ENCODE data around the gene ATCAY. TPM values are rescaled to one million over a fixed set of nuclear protein-coding genes. Genes with fewer than 3 reads are reported as not detected.
"Not testable (repeated sequence)": the region's sequence is repeated elsewhere in the genome, so short reads cannot be mapped to it uniquely, and the experiment has no call there.

Gene ATCAY
- total and polyA plus RNA-seq, 8 donors, result 0.04 to 0.70 (median 0.27) TPM

GRCh38 chr19:3944018-3944721 lies 63.7 kb downstream of the ATCAY start:
- Histone ChIP-seq H3K9me3 (no peaks in the 10 kb centered on the region), H3K27ac (no peak overlapping the region), H3K4me3 (no peak overlapping the region), H3K36me3 (no peaks in the 10 kb centered on the region), H3K4me1 (no peaks in the 10 kb centered on the region), H3K27me3 (no peaks in the 10 kb centered on the region)
- DNase-seq, result no peak
- TF ChIP-seq, protein P1, sequence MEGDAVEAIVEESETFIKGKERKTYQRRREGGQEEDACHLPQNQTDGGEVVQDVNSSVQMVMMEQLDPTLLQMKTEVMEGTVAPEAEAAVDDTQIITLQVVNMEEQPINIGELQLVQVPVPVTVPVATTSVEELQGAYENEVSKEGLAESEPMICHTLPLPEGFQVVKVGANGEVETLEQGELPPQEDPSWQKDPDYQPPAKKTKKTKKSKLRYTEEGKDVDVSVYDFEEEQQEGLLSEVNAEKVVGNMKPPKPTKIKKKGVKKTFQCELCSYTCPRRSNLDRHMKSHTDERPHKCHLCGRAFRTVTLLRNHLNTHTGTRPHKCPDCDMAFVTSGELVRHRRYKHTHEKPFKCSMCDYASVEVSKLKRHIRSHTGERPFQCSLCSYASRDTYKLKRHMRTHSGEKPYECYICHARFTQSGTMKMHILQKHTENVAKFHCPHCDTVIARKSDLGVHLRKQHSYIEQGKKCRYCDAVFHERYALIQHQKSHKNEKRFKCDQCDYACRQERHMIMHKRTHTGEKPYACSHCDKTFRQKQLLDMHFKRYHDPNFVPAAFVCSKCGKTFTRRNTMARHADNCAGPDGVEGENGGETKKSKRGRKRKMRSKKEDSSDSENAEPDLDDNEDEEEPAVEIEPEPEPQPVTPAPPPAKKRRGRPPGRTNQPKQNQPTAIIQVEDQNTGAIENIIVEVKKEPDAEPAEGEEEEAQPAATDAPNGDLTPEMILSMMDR (IDR thresholded peaks at IDR 0.05), result no peak
- FAIRE-seq, result no peak
- WGBS, 2 donors, result 83 to 87% methylated on average over 11 of the region's 11 CpGs
- intact Hi-C loops (cut with DNase I), result no loop called here
- no peak for ATAC-seq

DNA sequence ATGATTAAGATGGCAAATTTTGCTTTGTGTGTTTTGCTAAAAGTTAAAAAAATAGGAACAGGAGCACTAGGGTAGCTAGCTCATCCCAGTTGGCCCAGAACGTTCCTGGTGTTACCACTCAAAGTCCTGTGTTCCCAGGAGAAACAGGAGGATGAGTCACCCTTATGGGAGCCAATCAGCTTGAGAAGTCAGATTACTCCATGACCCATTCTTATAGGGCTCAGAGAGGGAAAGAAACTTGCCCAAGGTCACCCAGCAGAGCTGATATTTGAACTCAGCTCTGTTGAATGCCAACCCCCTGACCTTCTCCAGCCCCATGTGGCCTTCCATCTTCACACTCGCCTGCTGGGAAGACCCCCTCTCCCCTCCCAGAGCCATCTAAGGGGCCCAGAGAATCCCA lies 65.4 kb downstream of the ATCAY start:
- H3K4me3 ChIP-seq, result no peak overlapping the region
- FAIRE-seq (no peak), ATAC-seq (no peak), DNase-seq (no peak)
- H3K9me3 ChIP-seq, result no peaks in the 10 kb centered on the region
- no peaks in the 10 kb centered on the region for H3K27me3 ChIP-seq
- WGBS, 2 donors, result 39 to 42% methylated on average over 2 of the region's 2 CpGs
- no peak overlapping the region for H3K27ac ChIP-seq
- TF ChIP-seq, protein P1 (IDR thresholded peaks at IDR 0.05), result no peak
- peaks cover 0 to 3% (median 0%) of the 10 kb centered on the region in 3 donors for H3K4me1 ChIP-seq
- intact Hi-C loops (cut with DNase I), result loop anchor here in 1 of 3 donors (1.0 kb wide), 1 partner anchor 20 kb away; no protein-coding TSS in a partner anchor
- no peaks in the 10 kb centered on the region for H3K36me3 ChIP-seq

DNA sequence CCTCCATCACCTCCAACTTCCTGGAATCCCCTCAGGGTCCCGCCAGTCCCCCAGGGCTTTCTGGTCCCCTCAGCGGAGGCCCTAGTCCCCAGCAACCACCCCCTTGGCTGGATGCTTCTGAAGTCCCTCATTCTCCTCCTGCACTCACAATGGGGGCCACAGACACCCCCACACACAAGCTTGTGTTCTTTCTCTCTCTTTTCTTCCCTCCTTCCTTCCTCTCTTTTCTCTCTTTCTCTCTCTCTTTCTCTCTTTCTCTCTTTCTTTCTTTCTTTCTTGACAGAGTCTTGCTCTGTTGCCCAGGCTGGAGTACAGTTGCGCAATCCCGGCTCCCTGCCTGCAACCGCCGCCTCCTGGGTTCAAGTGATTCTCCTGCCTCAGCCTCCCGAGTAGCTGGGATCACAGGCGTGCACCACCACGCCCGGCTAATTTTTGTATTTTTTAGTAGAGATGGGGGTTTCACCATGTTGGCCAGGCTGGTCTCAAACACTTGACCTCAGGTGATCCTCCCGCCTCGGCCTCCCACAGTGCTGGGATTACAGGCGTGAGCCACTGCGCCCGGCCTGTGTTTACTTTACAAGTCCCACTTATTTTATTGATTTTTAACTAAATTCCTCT lies 66.9 kb downstream of the ATCAY start:
- FAIRE-seq; H3K36me3 ChIP-seq; H3K27me3 ChIP-seq; intact Hi-C loops (cut with DNase I); H3K27ac ChIP-seq; H3K4me3 ChIP-seq; H3K9me3 ChIP-seq; DNase-seq; ATAC-seq; H3K4me1 ChIP-seq: not testable (repeated sequence)
- 78 to 84% methylated on average over 15 of the region's 15 CpGs for WGBS, 2 donors

GRCh38 chr19:3949294-3949693 lies 68.8 kb downstream of the ATCAY start:
- H3K9me3 ChIP-seq, result no peaks in the 10 kb centered on the region
- no peaks in the 10 kb centered on the region for H3K36me3 ChIP-seq
- TF ChIP-seq, protein P1 (IDR thresholded peaks at IDR 0.05), result no peak
- H3K4me3 ChIP-seq, result no peak overlapping the region
- no peak overlapping the region for H3K27ac ChIP-seq
- no peak for FAIRE-seq
- intact Hi-C loops (cut with DNase I), result no loop called here
- no peak for ATAC-seq
- no peak for DNase-seq
- peaks cover 0 to 3% (median 0%) of the 10 kb centered on the region in 3 donors for H3K4me1 ChIP-seq
- 87 to 90% methylated on average over 10 to 11 of the region's 11 CpGs for whole genome bisulfite sequencing, 2 donors
- H3K27me3 ChIP-seq, result no peaks in the 10 kb centered on the region

DNA sequence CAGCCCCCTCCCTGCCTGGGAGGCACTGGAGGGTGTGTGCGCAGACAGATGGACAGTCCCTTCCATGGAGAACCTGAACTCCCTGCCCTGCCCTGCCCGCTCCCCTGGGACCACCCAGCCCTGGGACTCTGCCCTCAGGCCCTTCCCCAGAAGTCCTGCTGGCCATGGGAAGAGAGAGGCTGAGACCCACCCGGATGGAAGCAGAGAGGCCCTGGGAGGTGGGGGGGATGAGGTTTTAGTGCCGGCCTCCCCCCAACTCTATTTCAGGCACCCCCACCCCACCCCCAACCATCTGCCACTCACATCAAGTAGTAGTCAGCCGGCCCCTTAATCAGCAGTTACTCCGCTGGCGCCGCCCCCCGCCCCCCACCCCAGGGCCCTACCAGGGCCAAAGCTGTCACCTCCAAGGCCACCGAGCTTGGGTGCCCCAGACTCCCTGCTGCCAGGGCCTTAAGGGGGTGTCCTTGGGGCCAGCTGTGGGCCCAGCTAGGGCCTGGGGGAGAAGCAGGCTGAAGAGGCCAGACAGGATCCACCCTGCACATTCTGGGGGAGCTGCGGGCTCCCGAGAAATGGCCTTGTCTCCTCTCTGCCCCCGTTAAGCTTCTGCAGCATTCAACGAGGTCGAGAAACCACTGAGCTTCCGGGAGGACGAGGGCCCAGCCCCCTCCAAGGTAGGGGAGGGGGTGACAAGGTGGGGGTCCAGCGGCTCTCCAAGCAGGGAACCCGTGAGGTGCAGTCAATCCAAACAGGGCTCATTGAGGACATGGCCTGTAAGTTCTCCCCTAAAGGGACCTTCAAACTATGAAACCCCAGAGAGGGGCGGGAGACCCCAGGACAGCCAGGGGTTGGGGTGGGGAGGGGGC lies 69.7 kb downstream of the ATCAY start:
- Histone ChIP-seq H3K4me3 (peak overlapping the region in 1 of 4 donors; percentile 12), H3K27ac (no peak overlapping the region), H3K9me3 (no peaks in the 10 kb centered on the region), H3K36me3 (no peaks in the 10 kb centered on the region), H3K4me1 (peaks cover 0 to 3% (median 0%) of the 10 kb centered on the region in 3 donors), H3K27me3 (no peaks in the 10 kb centered on the region)
- TF ChIP-seq, protein P1 (IDR thresholded peaks at IDR 0.05), result no peak
- WGBS, 2 donors, result 33 to 35% methylated on average over 20 of the region's 20 CpGs
- ATAC-seq (peak in 2 of 4 donors; percentile 35 to 71), DNase-seq (no peak), FAIRE-seq (no peak)
- intact Hi-C loops (cut with DNase I), result no loop called here
